Measurements from ENCODE around the gene IGLL5.
"Not testable (repeated sequence)": the region's sequence is repeated elsewhere in the genome, so short reads cannot be mapped to it uniquely, and the experiment has no call there.

Gene IGLL5

DNA sequence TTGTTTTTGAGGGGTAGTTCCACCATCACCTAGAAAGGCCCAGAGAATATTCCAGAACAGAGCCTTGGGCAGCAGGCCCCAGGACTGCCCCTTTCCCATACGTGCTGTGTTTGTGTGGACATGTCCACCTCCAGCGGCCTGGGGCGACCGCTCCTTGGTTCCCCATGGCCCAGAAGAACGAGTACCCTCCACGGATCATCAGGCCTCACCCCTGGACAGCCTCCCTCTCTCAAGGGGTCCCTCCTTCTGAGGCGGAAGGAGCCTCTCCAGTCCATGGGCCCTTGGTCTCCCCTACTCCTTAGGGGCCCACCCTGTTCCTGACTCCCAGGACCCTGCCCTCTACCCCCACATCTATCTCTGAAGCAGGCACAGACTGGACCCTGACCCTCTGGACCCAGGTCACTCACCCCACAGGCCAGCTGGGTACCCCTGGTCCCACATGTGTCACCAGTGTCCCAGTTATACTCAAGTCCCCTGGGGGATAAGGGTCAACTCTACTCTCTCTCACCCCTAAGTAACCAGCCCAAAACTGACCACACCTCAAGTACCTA is 32.6 kb downstream of the IGLL5 start:
- H3K4me3 ChIP-seq (ENCODE audit: low read depth, low read length) = no peak overlapping the region
- TF ChIP-seq, protein P1, sequence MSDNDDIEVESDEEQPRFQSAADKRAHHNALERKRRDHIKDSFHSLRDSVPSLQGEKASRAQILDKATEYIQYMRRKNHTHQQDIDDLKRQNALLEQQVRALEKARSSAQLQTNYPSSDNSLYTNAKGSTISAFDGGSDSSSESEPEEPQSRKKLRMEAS (IDR thresholded peaks at IDR 0.05; ENCODE audit: low read depth, low read length) = no peak
- no peak for TF ChIP-seq MYC (IDR thresholded peaks at IDR 0.05; ENCODE audit: low read depth, low read length)
- no peak for DNase-seq (ENCODE audit: low read depth)

DNA sequence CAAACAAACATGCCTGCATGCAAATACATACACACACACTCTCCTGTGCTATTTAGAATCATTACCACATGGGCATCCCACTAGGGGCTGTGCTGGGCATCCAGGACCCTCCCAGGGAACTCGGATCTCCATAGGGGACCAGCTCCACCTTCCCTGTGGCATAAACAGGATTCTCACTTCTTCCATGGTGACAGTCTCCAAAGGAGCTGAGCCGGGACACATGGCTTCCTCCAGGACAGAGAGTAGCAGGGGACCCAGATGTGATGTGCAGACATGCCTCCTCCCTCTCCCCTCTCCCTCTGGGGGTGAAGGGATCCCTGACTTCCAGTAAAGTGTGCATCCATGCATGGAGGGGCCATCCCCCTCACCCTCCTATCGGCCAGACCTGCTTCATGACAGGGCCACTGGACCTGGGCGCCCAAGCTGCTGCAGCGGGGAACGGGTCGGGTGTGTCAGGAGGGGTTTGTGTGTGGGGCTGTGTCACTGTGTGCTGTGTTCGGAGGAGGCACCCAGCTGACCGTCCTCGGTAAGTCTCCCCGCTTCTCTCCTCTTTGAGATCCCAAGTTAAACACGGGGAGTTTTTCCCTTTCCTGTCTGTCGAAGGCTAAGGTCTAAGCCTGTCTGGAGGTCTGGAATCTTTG is 33.4 kb downstream of the IGLL5 start:
- TF ChIP-seq, protein P1 (IDR thresholded peaks at IDR 0.05; ENCODE audit: low read depth, low read length) = no peak
- no peak for TF ChIP-seq MYC (IDR thresholded peaks at IDR 0.05; ENCODE audit: low read depth, low read length)
- TF ChIP-seq, protein P2, sequence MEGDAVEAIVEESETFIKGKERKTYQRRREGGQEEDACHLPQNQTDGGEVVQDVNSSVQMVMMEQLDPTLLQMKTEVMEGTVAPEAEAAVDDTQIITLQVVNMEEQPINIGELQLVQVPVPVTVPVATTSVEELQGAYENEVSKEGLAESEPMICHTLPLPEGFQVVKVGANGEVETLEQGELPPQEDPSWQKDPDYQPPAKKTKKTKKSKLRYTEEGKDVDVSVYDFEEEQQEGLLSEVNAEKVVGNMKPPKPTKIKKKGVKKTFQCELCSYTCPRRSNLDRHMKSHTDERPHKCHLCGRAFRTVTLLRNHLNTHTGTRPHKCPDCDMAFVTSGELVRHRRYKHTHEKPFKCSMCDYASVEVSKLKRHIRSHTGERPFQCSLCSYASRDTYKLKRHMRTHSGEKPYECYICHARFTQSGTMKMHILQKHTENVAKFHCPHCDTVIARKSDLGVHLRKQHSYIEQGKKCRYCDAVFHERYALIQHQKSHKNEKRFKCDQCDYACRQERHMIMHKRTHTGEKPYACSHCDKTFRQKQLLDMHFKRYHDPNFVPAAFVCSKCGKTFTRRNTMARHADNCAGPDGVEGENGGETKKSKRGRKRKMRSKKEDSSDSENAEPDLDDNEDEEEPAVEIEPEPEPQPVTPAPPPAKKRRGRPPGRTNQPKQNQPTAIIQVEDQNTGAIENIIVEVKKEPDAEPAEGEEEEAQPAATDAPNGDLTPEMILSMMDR (IDR thresholded peaks at IDR 0.05; ENCODE audit: low read depth, low read length) = no peak
- no peak for TF ChIP-seq POLR2A (IDR thresholded peaks at IDR 0.05; ENCODE audit: extremely low read depth, insufficient read length)
- H3K4me3 ChIP-seq (ENCODE audit: low read depth, low read length) = no peak overlapping the region

DNA sequence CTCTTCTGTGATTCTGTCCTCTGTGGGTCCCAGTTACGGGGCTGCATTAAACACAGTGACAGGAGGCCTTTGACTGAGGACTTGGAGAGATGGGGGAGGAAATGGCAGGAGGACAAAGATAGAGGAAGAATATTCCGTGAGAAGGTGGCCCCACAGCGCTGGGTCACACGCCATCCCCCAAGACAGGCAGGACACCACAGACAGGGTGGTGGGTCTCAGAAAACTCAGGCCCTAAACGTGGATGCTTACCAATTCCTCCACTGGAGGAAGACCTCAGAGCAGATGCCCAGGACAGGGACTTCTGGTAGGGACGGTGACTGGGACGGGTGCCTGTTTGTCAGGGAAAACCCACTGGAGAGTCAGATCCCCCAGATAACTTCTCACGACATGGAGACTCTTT is 34.0 kb downstream of the IGLL5 start:
- no peak for DNase-seq (ENCODE audit: low read depth)
- no peak overlapping the region for H3K4me3 ChIP-seq (ENCODE audit: low read depth, low read length)
- TF ChIP-seq MYC (IDR thresholded peaks at IDR 0.05; ENCODE audit: low read depth, low read length) (no peak), POLR2A (IDR thresholded peaks at IDR 0.05; ENCODE audit: extremely low read depth, insufficient read length) (no peak)
- TF ChIP-seq, protein P1 (IDR thresholded peaks at IDR 0.05; ENCODE audit: low read depth, low read length) = no peak
- TF ChIP-seq, protein P2 (IDR thresholded peaks at IDR 0.05; ENCODE audit: low read depth, low read length) = no peak

More for the DNA sequence above, 33.4 kb downstream of the IGLL5 start:
- no peak for DNase-seq (ENCODE audit: low read depth)

DNA sequence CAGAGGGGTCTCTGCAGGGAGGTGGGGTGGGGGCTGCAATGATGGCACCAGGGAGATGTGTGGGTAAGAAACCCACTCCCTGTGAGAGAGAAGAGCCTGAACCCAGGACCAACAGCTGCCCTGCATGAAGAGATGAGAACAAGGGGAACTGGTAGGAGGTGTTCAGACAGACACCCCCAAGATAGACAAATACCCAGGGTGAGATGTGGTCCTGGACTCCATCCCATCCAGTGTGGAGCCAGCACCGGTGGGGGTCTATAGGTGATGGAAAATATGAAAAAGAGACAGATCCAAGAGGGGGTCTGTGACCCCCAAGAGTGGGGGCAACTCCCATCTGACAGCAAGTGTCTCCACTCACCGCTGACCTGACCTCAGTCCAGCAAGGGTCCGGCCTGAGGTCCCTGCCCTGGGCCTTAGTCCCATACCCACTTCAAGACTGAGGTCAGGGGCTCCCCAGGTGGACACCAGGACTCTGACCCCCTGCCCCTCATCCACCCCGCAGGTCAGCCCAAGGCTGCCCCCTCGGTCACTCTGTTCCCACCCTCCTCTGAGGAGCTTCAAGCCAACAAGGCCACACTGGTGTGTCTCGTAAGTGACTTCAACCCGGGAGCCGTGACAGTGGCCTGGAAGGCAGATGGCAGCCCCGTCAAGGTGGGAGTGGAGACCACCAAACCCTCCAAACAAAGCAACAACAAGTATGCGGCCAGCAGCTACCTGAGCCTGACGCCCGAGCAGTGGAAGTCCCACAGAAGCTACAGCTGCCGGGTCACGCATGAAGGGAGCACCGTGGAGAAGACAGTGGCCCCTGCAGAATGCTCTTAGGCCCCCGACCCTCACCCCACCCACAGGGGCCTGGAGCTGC is 34.7 kb downstream of the IGLL5 start:
- DNase-seq (ENCODE audit: low read depth); H3K4me3 ChIP-seq (ENCODE audit: low read depth, low read length): not testable (repeated sequence)

DNA sequence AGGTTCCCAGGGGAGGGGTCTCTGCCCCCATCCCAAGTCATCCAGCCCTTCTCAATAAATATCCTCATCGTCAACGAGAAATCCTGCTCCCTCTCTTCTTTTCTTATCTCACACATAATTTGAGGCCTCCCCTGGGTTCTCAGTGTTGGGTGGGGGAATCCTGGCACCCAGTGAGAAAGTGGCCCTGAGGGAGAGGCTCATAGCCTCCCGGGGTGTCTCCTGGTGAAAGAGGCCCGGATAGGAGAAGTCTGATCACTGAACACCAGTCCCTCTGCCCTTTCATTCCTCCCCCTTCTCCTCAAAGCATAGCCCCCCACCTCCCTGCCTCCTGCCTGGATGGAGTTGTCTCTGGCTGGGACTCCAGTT is 35.3 kb downstream of the IGLL5 start:
- TF ChIP-seq POLR2A (IDR thresholded peaks at IDR 0.05; ENCODE audit: extremely low read depth, insufficient read length) (no peak), MYC (IDR thresholded peaks at IDR 0.05; ENCODE audit: low read depth, low read length) (no peak)
- TF ChIP-seq, protein P2 (IDR thresholded peaks at IDR 0.05; ENCODE audit: low read depth, low read length) = no peak
- TF ChIP-seq, protein P1 (IDR thresholded peaks at IDR 0.05; ENCODE audit: low read depth, low read length) = no peak
- H3K4me3 ChIP-seq (ENCODE audit: low read depth, low read length) = no peak overlapping the region

DNA sequence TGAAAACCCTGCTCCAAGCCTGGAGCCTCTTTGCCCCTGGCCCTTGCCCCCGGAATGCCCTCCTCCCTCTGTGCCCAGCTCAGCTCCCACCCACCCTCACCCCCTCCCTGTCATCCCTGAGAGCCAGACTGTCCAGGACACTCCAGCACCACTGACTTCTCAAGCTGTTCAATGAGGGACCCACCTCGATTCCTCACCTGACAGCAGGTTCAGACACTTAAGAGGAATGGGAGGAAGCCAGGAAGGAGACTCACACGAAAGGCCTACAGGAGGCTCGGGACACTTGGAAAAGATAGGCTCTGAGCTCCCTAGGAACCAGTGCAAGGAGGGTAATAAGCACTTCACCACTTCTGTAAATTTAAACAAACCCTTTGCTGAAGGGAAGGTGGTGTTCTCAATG is 35.8 kb downstream of the IGLL5 start:
- H3K4me3 ChIP-seq (ENCODE audit: low read depth, low read length) = no peak overlapping the region
- no peak for DNase-seq (ENCODE audit: low read depth)
- no peak for TF ChIP-seq POLR2A (IDR thresholded peaks at IDR 0.05; ENCODE audit: extremely low read depth, insufficient read length)
- TF ChIP-seq, protein P2 (IDR thresholded peaks at IDR 0.05; ENCODE audit: low read depth, low read length) = no peak
- TF ChIP-seq MYC (IDR thresholded peaks at IDR 0.05; ENCODE audit: low read depth, low read length) = no peak
- TF ChIP-seq, protein P1 (IDR thresholded peaks at IDR 0.05; ENCODE audit: low read depth, low read length) = no peak

More for the DNA sequence above, 35.3 kb downstream of the IGLL5 start:
- DNase-seq (ENCODE audit: low read depth) = no peak
